ENCODE results near the gene PPFIBP2.

The PPFIBP2 gene

DNA sequence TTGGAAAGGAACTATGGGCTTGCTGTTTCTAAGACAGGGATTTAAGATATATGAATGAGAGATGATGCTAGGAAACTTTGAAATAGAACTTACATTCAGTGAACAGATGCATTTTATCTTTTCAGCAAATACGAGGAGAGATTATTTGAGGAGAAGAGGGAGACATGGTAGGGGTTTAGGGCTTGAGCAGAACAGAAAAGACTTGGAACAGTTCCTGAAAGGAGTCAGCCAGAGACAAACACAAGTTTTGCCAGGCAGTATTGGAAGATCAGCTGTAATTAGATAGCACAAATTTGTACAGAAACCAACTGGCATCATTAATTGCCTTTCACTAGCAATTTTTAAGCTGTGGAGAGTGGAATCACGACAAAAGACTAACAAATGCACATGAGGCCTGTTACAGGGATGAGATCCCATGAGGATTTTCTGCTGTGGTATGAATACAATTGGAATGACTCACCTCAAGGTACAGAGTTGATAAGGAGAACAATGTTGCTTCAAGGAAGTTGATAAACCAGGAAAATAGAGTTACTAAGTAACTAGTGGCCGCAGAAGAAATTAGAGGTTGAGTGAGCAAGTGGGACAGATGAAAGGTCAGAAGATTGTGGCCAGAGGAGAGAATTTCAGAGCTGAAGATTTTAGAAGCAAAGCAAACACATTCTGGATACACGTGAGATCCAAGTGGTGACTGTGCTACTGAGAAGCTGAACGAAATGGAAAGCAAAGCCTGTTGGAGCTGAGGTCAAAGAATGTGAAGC, 91.6 kb downstream of the PPFIBP2 start:
- no peak for DNase-seq

DNA sequence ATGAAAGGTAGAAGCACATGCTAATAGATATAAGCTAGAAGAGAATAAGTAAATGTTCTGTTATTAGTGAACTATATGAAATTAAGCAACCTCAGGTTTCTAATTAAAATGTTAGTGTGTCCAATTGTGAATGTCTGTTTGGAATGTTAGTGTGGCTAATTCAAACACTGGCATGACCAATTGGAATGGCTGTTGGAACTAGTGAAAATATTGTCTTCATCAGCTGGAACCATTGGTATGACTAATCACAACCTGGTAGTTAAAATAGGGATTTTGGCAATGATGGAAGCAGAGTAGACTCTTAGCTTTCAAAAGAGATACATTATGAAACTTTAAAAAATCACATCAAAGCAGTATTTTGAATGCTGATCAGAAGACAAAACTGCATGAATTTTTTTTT, 92.7 kb downstream of the PPFIBP2 start:
- no peak for DNase-seq

GRCh38 chr11:7609015-7609414, 95.2 kb downstream of the PPFIBP2 start:
- no peak for DNase-seq

DNA sequence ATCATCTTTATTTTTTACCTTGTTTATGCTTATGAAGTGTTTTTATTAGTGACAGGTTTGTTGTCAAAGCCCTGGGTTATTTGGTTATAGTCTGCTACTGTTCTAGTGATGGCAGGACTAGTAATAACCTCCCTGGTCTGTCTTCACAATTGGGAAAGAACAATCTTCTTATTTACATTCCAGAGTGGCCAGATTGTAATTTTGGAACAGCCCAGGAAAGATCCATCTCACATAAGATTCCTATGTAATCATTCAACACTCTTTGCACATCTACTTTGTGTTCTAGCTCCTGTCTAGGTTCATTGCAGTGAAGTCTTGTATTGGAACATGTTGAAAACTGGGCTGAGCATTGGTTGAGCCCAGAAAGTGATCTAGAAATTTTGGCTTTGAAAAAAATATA, 95.7 kb downstream of the PPFIBP2 start:
- DNase-seq: no peak

DNA sequence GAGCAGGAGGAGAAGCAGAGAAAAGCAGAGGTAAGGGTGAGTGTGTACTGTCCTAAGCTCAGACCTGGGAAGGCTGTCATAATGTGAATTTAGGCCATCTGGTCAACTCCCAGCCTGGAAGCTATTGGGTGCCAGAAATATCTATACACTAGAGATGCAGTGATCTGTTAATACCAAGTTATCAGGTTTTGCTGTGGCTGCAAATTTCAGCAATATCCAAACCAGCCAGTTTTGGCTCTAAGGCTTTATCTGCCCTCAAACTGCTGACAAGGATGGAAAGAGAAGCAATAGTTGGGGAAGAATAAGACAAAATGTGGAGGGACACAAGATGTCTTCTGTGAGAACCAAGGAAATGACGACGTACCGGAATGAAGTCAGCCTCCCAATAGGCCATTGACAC, 96.6 kb downstream of the PPFIBP2 start:
- no peak for DNase-seq

DNA sequence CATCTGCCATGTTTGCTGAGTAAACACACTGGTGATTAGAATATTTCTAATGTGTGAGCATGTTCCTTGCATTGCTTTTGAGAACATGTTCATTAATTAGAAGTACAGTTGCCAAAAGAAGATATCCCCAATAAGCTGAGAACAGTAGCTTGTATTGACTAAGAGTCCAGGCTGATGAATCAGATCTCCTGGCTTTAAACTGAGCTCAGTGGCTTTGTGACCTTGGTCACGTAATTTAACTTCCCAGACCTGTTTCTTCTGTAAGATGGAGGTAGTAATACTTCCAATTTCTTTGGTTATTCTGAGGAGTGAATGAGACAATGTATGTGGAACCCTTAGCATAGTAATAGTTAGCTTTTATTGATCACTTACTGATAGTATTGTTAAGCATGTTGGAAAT, 97.6 kb downstream of the PPFIBP2 start:
- no peak for DNase-seq

GRCh38 chr11:7612056-7612660, 98.4 kb downstream of the PPFIBP2 start:
- no peak for DNase-seq

DNA sequence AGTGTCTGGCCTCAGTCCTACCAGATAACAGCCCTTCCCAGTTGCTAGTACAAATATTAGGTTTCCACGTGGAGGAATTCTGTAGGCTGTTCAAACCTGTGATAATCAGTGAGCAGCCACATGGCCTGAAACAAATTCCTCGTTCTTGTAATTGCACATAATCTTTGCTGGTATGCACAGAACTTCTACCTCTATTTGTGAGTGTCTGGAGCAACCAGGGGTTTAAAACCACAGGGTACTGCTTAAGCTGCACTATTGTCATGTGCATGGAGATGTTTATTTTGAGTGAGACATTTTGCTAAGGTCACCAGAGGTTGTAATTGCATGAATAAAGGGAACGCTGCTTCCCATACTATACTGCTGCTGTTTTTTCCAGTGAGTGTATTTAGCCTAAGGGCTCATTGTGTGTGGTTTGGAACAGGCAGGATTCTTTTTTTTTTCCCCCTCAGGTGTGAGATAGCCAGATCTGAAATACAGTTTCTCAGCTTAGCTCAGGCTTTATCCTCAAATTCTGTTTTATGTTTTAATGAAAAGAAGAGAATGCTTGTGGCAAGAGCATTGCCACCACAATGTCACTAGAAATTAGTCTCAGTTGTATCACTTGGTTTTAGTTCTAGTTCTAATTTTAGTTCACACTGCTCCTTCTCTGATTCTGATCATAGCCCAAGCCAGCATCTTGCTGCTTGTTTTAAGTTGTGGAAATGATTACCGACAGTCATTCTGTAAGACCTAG, 99.0 kb downstream of the PPFIBP2 start:
- no peak for DNase-seq

- no peak for DNase-seq
Observed at GRCh38 chr11:7613394-7613720, 99.6 kb downstream of the PPFIBP2 start.

DNA sequence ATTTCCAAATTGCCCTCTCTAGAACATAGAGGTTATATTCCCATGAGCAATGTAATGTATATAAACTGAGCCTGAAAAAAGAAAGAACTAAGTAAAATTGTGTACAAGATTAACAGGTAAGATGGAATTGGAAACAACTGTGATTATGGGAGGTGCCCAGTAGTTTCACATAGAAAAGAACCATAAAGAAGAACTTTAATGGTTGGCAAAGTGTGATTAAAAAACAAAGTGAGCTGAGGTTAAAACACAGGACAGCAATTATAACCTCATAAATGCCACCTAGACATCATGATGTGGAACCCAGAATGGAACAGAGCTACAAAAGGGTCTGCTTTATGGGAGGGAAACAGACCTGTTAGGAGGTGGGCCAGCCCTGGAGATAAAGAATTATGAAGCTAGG, 100.9 kb downstream of the PPFIBP2 start:
- no peak for DNase-seq

- no peak for DNase-seq
Observed at GRCh38 chr11:7617032-7617431, 103.2 kb downstream of the PPFIBP2 start.

DNA sequence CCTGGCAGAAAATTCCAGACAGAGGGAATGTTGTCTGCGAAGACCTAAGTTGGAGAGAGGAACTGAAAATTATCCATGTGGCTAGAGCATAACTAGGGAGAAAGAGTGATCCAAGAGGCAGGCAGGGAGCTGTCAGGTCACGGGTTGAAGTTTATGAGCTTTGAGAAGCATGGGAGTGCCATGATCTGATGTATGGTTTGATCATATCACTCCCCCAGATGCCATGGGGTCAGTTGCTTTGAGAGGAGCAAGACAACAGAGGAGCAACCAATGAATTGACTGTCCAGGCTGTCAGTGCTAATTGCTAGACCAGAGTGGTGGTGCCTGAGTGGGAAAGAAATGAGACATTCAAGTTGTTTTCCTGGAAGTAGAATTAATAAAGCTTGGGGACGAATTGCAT, 105.5 kb downstream of the PPFIBP2 start:
- no peak for DNase-seq

- DNase-seq: no peak
Observed at GRCh38 chr11:7621090-7621489, 107.3 kb downstream of the PPFIBP2 start.

- DNase-seq: no peak
Observed at GRCh38 chr11:7621554-7621953, 107.8 kb downstream of the PPFIBP2 start.

- no peak for DNase-seq
Observed at GRCh38 chr11:7622721-7623120, 108.9 kb downstream of the PPFIBP2 start.

GRCh38 chr11:7628660-7629059, 114.9 kb downstream of the PPFIBP2 start:
- no peak for DNase-seq

DNA sequence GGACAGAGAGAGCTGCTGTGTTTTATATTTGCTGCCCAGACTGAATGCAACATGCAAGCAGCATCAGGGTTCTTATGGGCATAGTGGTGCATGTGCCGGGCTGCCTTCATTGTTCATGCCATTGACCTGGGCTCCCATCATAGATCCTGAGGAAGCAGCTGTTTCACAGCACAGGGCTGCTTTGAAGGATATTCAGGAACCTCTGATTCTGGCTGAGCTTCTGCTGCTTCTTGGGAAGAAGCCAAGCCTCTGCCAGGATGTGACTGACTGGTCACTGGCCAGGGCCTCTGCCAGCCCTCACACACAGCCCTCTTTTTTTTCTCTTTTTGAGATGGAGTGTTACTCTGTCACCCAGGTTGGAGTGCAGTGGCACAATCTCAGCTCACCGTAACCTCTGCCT, 116.2 kb downstream of the PPFIBP2 start:
- no peak for DNase-seq

GRCh38 chr11:7632211-7632610, 118.4 kb downstream of the PPFIBP2 start:
- DNase-seq: no peak

DNA sequence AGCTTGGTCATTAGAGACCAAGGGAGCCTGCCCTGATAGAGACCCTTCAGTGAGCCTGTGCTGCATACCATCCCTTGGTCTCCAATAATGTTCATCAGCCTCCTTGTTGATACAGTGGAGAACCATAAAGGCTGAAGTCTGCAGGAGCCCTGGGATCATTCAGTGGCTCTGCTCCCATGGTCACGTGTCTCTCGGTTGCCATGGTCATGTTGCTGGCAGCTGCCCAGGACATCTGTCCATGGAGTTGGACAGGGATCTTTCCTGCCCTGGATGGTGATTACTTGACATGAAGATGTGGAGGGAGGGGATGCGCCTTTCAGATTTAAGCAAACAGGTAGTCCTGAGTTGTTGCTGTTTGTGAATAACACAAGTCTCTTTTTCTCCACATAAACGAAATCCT, 121.3 kb downstream of the PPFIBP2 start:
- DNase-seq: no peak

- DNase-seq: no peak
Observed at GRCh38 chr11:7635708-7636107, 121.9 kb downstream of the PPFIBP2 start.

- no peak for DNase-seq
Observed at GRCh38 chr11:7636350-7636749, 122.6 kb downstream of the PPFIBP2 start.

GRCh38 chr11:7637447-7638157, 123.8 kb downstream of the PPFIBP2 start:
- no peak for DNase-seq
